HG02798 (cell line): ENCODE measurements around the gene GPR137C.

ENCODE experiments used
- ATAC-seq: cut with Tn5 transposase; IDR thresholded peaks from one replicate; pipeline ENCODE4 v1.9.1; 2021; ENCODE audit warnings: mild to moderate bottlenecking; ENCODE audit not compliant: unreplicated experiment, poor library complexity

GPR137C gene, protein sequence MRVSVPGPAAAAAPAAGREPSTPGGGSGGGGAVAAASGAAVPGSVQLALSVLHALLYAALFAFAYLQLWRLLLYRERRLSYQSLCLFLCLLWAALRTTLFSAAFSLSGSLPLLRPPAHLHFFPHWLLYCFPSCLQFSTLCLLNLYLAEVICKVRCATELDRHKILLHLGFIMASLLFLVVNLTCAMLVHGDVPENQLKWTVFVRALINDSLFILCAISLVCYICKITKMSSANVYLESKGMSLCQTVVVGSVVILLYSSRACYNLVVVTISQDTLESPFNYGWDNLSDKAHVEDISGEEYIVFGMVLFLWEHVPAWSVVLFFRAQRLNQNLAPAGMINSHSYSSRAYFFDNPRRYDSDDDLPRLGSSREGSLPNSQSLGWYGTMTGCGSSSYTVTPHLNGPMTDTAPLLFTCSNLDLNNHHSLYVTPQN

DNA sequence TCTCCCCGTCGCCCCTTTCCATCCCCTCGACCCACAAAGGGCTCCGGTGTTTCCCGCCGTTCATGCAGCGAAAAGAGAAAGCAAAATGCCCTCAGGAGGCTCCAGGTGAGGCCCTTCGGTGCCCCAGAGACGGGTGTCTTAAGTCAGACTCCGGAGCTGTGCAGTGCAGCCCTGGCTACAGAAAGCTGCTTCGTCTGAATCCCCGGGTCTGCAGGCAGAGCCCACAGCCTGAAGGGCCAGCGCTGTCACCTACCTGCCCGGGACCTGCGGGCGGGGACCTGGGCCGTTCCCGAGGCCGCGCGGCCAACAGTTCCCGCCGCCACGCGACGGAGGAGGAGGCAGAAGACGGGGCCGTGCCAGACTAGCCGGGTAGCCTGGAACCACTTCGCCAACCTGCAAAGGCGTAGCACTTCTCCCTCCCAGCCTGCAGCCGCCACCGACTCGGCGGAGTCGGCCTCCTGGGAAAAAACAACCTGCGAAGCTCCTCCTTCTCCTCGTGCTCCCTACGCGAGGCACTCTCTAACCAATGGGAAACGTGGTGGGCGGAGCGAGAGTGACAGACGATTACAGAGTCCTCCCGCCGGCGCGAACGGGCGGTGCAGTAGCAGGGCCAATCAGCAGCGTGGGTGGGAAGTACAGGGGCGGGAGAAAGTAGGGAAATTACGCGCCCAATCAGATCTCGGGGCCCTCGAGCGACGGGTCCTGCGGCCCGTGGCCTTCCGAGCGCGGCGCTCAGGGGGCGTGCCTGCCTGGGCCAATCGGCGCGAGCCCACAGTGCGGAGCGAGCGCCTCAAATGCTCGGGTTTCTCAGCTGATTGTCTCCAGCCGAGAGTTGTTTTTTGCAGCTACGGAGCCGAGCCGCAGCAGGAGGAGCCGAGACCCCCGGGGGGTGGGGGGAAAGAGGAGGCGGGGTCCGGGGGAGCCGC is at the start of gene GPR137C, which contains the start of gene TXNDC16:
GPR137C (plus strand) TSS at position 774 of the 926 bp plus-strand sequence. CDS start 312 bp downstream, outside the sequence.
TXNDC16 (minus strand) TSS at position 443 of the 926 bp plus-strand sequence. CDS start 8,948 bp downstream, outside the sequence.
- ATAC-seq: peak; percentile 95

DNA sequence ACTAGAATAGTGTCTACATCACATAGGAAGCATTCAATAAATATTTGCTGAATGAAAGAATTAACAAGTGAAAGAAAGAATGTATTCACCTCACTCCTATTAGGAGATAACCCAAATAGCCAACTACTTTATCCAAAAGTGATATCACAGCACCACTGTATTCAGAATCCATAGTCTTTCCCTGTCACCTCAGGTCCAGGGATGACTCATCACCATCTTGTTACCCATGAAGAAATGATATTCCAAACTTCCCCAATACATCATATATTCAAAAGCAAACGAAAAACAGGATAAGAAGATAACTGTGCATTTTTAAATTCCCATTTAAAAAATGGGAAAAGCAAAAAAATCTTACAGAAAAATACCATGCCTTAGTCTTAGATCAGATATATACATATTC is 39.4 kb upstream of the GPR137C start:
- ATAC-seq: no peak

DNA sequence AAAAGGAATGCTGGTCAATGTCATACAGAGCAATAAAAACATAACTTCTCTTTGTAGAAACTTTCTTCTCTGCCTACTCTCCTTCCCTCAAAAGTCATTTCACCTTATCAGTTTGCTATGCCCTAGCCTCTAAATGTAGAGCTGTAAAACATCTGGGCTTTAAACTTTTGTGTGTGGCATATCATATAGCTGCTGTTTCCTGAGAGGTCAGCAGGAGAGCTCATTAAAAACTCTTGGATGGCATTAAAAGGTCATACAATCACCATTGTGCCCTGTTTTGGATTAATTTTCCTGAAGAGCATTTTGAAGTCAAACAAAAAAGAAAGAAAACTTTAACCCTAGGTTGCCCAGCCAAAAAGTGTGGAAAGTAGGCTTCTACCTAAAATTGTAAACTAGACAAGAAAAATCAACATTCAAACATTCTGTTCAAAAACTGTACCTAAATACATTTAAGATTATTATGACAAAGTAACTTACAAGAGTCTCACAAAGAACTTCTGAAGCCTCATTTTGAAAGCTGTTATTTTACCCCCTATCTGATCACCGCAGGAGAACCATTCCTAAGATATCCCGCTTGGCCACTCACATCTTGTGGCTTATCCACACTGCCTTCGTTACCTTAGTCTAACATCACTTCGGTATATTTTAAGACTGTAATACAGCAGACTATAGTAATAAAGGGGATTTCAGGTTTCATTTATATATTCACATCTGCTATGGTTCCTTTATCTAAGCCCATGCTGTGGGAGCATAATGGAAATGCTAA is 38.4 kb upstream of the GPR137C start:
- ATAC-seq: no peak

DNA sequence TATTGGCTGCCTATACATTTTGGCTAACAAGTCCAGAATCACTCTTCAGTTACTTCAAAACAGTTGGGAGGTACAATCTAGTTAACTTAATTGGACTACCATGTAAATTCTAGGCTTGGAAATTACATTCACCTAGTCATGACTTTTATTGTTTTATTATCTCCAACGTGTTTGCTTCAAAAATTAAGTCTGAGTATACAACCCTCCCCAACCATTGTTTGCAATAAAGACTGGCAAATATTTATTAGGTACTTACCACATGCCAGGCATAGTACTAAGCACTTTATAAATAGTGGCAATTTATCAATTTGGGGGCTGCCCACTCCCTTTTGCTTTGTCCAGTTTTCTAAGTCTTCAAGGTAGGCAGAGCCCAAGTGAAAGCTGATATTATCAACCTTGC is 30.6 kb upstream of the GPR137C start:
- no peak for ATAC-seq

DNA sequence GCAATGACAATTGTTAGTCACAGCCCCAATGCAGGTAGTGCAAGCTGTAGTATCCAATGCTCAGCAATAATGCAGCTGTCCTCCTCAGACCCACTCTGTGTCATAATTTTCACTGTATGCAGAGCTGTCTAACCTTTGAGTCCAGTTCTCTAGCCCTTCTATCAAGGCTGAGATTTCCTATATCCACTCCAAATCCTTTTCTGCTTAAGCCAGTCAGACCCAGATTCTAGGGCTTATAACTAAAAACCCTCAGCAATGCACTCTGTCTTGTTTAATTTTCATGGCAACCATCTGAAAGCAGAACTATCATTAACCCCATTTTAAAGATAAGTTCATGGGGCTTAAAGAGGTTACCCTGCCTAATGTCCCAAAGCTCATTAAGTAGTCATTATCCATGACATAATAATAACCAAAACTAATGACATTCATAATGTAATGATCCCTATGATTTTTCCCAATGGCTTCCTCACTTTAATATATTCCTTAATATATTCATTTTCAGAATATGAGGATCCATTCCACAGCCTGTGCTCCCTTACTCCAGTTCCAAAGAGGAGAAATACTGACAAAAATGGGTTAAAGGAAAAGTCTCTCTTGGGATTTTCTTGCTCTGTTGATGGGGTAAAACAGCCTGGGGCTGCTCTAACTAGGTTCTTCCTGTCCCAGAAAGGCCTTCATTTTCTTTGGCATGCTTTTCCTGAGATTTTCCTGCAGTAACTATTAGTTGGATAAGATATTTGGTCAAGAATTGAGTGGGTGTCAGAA is 29.9 kb upstream of the GPR137C start:
- ATAC-seq: no peak

DNA sequence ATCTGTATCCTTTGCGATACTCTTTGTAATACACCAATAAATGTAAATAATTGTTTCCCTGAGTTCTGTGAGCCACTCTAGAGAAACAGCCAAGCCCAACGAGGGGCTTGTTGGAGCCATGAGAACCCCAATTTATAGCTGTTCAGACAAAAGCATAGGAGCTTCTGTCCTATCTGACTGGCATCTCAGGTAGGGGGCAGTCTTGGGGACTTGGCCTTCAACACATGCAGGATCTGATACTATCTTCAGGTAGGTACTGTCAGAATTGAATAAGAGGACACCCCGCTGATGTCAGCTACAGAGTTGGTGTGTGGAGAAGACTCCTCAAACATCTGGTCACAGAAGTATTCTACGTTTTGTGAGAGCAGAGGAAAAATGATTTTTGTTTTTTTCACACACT is 25.6 kb upstream of the GPR137C start:
- no peak for ATAC-seq

DNA sequence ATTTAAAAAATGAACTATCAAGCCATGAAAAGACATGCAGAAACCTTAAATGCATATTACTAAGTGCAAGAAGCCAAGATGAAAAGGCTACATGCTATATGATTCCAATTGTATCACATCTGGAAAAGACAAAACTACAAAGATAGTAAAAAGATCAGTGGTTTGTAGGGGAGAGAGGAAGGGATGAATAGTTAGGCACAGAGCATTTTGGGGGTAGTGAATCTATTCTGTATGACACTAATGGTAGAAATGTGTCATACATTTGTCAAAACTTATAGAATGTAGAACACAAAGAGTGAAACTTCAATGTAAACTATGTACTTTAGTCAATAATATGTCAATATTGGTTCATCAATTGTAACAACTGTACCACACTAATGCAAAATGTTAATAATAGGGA is 21.2 kb upstream of the GPR137C start:
- no peak for ATAC-seq

DNA sequence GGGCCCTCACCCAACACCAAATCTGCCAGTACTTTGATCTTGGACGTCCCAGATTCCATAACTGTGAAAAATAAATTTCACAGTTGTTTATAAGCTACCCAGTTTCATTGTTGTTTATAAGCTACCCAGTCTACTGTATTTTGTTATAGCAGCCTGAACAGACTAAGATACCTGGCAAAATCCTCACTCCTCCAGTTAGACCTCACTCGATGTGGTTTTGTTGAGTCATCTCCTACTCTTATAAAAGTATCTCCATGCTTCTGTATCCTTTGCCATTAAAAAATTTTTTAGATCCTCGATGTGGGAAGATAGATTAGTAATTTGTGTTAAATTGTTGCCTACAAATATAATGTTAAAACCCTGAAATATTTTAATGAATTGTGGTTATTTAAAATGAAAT is 16.4 kb upstream of the GPR137C start:
- ATAC-seq: no peak

DNA sequence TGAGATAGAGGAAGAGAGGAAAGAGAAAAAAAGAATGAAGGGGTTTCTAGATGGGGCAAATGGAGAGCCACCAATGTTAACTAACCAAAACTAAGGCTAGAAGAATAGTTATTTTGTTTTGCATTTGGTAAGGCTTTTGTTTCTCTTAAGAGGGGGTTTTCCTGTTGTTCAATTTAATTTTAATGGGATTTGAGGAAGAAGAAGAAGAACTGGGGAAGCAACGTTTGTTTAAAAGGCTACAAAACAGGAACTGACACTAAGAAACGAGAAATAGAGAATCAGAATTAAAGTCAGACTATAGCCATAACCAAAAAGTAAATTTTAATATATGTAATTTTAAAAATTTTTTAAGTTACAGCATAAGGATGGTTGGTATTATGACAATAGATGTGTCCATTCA is 14.0 kb upstream of the GPR137C start:
- no peak for ATAC-seq

DNA sequence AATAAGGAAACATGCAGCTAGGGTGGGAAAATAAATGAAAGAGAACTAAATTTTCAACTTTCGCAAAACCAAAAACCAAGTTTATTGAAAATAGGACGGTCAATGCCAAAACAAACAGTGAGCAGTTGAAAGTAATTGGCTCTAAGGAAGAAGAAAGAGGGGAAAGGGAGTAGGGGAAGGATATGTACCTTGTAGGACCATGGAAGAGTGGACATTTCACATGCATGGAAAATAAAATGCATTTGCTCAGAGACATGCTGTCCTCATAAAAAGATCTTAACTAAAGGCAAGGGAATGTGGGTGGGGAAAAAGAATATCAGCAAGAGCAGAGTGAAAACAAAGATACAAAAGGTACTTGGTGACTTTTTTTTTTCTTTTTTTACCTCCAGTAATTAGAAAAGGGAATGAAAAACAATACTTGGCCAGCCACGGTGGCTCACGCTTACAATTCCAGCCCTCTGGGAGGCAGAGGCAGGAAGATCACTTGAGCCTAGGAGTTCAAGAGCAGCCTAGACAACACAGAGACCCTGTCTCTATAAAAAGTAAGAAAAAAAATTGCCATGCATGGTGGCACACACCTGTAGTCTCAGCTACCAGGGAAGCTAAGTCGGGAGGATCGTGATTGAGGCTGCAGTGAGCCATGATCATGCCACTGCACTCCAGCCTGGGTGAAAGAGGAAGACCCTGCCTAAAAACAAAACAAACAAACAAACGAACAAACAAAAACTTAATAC is 6.9 kb upstream of the GPR137C start:
- no peak for ATAC-seq

DNA sequence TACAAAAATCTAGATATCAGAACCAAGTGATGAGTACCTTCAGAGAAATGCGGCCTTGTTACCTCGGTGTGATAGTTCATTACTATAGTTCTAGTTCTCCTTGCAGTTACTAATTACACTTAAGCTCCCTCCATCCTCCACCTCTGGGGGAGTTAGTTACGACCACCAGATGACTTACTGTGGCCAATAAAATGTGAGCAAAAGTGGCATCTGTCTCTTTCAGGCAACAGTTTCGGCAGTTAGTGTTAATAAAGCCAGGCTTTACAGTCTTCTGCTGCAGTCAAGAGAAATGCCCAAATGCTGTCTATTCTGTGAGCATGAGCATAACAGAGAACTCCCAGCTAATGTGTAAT is 6.3 kb upstream of the GPR137C start:
- no peak for ATAC-seq

DNA sequence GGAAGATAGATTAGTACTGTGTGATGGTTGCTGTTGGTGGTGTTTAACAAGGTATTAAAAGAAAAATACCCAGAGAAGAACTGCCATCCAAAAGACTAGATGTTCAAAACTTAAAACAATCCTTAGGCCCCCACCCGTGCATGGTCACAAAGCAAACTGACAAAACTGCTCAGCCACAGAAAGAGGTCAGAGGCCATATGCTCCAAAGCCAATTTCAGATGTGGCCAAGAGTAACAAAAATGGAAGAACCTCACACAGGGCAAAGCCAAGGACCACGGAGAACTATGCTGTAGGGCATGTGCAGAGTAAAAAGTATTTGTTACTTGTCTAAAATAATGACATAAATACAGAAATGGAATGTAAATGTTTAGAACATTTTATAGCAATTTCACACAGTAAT is 5.6 kb upstream of the GPR137C start:
- ATAC-seq: no peak

DNA sequence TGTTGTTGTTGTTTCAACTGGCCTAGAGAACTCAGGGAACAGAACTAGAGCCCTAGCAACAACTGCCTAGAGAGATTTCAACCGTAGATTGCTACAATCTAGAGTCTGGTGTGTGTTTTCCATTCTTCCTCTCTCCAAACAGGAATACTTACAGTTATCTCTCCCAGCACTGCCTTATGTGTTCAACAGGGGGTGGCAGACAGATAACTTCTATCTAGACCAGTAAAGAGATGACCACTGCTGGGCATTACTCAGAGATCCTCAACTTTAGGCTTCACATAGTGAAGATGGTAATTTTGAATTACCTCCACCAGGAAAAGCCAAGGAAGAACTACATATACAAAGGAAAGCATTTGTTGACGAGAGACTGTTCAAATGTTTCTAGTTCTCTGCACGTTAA is 5.1 kb upstream of the GPR137C start:
- ATAC-seq: no peak

DNA sequence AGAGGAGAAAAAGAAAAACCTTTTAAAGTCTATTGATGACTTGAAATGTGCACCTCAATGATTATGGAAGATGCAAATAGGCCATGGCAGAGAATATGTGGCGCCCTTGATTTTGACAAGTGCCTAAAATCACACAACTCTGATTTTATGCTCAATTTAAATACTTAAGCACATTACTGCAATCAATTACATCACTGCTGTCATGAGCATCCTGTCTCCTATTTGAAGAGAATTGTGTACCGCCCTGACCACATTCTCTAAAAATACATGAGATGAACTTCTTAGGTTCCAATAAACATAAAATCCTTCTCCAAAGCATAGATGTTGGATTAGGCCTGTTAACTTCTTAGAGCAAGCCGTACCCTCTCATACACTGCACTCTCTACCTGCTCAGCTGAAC is 2.0 kb upstream of the GPR137C start:
- no peak for ATAC-seq

DNA sequence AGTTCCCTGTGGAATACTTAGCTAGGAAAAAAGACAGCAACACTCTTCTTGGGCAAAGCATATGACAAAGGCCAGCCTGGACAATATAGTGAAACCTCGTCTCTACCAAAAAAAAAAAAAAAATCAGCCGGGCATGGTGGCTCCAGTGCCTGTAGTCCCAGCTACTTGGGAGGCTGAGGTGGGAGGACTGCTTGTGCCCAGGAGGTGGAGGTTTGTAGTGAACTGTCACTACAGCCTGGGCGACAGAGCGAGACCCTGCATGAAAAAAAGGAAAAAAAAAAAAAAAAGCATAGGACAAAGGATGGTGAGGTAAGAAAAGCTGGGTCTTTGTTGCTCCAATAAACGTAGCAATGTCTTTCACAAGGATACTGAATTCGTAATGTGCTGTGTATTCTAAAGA is 1.4 kb upstream of the GPR137C start:
- ATAC-seq: no peak

DNA sequence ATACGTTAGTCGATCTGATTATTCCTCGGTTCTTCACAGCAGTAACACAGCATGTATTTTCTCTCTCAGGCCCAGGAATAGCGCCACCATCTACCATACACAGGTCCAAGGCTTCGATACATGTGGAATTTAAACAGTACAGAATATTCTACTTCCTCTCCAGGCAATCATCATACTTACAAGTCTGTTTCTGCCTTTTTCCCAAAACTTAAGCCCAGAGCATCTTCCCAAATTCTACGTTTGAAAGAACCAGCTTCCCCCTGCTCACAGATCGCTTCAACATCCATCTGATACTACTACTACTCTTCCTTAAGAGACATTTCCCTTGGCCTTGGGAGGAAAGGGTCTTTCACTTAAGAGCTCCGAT is 957 bp upstream of the GPR137C start:
- no peak for ATAC-seq

DNA sequence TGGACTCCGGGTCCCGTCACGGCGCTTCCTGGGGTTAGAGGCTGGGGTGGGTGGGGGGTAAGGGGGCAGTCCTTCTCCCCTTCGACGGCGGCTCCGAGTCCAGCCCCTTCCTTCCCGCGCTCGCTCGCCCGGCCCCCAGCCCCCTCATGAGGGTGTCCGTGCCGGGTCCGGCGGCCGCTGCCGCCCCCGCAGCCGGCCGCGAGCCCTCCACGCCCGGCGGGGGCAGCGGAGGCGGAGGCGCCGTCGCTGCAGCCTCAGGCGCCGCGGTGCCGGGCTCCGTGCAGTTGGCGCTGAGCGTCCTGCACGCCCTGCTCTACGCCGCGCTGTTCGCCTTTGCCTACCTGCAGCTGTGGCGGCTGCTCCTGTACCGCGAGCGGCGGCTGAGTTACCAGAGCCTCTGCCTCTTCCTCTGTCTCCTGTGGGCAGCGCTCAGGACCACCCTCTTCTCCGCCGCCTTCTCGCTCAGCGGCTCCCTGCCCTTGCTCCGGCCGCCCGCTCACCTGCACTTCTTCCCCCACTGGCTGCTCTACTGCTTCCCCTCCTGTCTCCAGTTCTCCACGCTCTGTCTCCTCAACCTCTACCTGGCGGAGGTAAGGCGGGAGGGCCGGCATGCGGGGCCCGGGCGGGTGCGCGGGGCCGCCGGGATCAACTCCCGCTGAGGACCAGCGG is 500 bp downstream of the GPR137C start:
- ATAC-seq: peak; percentile 14

DNA sequence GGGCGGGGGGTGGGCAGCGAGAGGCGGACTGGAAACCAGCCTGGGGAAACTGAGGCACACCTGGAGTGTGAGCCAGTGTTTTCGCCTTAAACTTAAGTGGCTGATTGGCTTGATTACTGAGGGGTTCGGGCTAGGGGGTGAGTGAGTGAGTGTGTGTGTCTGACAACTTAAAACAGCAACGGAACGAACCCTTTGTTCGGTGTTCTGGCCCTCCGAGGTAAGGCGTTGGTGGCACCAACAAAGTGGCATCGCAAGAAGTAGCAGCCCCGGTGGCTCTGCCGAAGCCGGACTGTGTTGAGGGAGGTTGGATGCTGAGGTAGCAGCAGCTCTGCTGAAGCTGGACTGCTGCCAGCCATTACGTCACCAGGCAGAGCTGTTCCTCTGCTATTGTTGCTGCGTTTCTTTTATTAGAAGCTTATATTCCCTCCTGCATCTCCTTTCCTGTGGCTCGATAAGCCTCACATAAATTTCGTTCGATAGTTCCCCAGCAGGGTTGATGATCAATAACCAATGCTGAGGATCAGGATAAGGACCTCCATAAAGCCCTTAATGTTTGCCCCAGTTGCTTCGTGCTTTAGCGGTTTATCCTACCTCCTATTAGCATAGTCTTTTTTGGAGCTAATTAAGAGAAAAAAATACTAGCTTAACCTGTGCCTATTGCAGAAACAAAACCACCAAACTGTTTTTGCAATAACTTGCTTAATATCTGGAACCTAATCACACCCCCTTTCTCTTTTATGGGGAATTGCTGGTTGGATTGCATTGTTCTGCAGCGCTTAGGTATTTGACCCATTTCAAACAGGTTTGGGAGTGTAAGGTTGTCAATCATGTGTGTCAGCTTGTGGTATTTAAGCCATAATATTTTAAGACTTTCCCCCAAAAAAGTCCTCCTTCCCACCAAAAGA is 1.3 kb downstream of the GPR137C start:
- ATAC-seq: no peak
